H1 (cell line): ENCODE measurements around the gene CACNA1A.

Experiments
- ATF2 ChIP-seq: IDR thresholded peaks from 2 replicates; pipeline ENCODE4 v1.6.1; 2012; ENCODE audit warnings: low read length, inconsistent platforms
- CTCF ChIP-seq, 3 experiments: IDR thresholded peaks; 1 replicate in 2 of 3; 2 replicates in 1 of 3; pipeline versions ENCODE4 v1.5.1 to v1.6.1; 2011; ENCODE audit warnings: low read length in 3 of 3, mild to moderate bottlenecking in 3 of 3, inconsistent platforms in 2 of 3, low read depth in 1 of 3, moderate library complexity in 1 of 3; ENCODE audit not compliant: insufficient read depth in 1 of 3; ENCODE audit errors: control extremely low read depth in 1 of 3
- EGR1 ChIP-seq: IDR thresholded peaks from 2 replicates; pipeline ENCODE4 v1.6.1; 2011; ENCODE audit warnings: low read depth, low read length, borderline replicate concordance
- EP300 ChIP-seq, 2 experiments: IDR thresholded peaks; 1 replicate in 1 of 2; 2 replicates in 1 of 2; pipeline ENCODE4 v1.6.1; 2011 to 2012; ENCODE audit warnings: low read depth in 2 of 2, low read length in 2 of 2, mild to moderate bottlenecking in 2 of 2, borderline replicate concordance in 1 of 2, inconsistent platforms in 1 of 2, moderate library complexity in 1 of 2
- KDM5A ChIP-seq: fragments of 200-600 bp; IDR thresholded peaks from 2 replicates; pipeline ENCODE4 v1.7.1; 2012; ENCODE audit warnings: mild to moderate bottlenecking, low read length, inconsistent platforms, mixed read lengths
- POLR2A ChIP-seq, 2 experiments: IDR thresholded peaks; 1 replicate in 1 of 2; 2 replicates in 1 of 2; pipeline ENCODE4 v1.6.1; 2011; ENCODE audit warnings: low read depth in 2 of 2, low read length in 2 of 2, mild to moderate bottlenecking in 2 of 2; ENCODE audit errors: control extremely low read depth in 1 of 2
- POLR2AphosphoS5 ChIP-seq: IDR thresholded peaks from 2 replicates; pipeline ENCODE4 v1.6.1; 2011; ENCODE audit warnings: low read depth, low read length
- SP1 ChIP-seq: IDR thresholded peaks from 2 replicates; pipeline ENCODE4 v1.6.1; 2011; ENCODE audit warnings: low read depth, low read length
- TCF12 ChIP-seq: IDR thresholded peaks from 2 replicates; pipeline ENCODE4 v1.6.1; 2011; ENCODE audit warnings: low read depth, mild to moderate bottlenecking, low read length
- ZNF274 ChIP-seq: IDR thresholded peaks from 2 replicates; pipeline ENCODE4 v1.7.0; 2012; ENCODE audit warnings: low read length, borderline replicate concordance; ENCODE audit errors: extremely low read depth

DNA sequence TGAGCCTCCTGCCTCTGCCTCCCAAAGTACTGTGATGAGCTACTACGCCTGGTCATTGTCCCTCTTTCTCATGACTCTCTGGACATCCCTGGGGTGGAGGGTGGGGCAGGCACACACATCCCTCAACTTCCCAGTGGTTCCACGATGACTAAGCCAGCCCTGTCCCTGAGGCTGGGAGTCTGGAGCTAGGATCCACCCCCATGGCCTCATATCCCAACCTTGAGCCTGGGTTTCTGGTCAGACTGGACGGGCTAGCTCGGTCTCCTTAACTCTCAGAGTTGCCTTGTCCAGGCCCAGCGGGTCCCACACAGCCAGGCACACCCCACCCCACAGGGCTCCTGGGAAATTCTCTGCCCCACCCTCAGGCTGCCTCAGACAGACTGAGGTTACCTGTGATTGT is 336.5 kb downstream of the CACNA1A start:
- no peak for TF ChIP-seq CTCF (IDR thresholded peaks at IDR 0.05; ENCODE audit: control extremely low read depth in 1 of 3, insufficient read depth in 1 of 3, low read depth in 1 of 3, low read length in 3 of 3)
- TF ChIP-seq EP300 (IDR thresholded peaks at IDR 0.05; ENCODE audit: borderline replicate concordance in 1 of 2, low read depth in 2 of 2, low read length in 2 of 2), result no peak
- no peak for TF ChIP-seq ATF2
- no peak for TF ChIP-seq ZNF274
- no peak for TF ChIP-seq KDM5A
- no peak for TF ChIP-seq POLR2AphosphoS5
- no peak for TF ChIP-seq SP1
- no peak for TF ChIP-seq POLR2A (IDR thresholded peaks at IDR 0.05; ENCODE audit: control extremely low read depth in 1 of 2, low read depth in 2 of 2, low read length in 2 of 2)
- no peak for TF ChIP-seq TCF12
- TF ChIP-seq EGR1, result no peak
